NCI-H748 treated with DMSO at 0.1 percent for 48 hours (cell line): ENCODE measurements around the gene P2RY12.

ENCODE experiments used
- DNase-seq: peaks from one replicate; lab custom pipeline; 2025; lab: John Stamatoyannopoulos, UW

P2RY12 gene

DNA sequence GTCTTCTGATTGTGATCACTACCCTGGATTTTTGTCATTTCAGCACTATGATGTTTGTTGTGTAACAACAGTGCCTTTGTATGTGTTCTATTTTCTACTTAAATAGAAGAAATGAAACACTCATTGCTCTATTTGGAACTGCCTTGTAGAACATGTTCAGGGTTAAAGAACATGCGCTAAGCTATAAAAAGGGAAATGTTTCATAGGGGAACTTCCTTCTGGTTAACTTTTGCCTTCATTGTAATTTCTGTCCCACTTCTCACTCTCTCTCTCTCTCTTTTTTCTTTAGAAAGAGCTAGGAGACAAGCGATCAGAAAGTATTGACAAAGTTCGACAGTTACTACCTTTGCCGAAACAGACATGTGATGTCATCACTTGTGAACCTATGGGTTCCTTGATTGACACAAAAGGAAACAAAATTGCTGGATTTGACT, at the start of gene P2RY12:
P2RY12 (minus strand) TSS at position 13 of the 434 bp plus-strand sequence. CDS start 45,908 bp downstream, outside the sequence.
- DNase-seq = no peak

DNA sequence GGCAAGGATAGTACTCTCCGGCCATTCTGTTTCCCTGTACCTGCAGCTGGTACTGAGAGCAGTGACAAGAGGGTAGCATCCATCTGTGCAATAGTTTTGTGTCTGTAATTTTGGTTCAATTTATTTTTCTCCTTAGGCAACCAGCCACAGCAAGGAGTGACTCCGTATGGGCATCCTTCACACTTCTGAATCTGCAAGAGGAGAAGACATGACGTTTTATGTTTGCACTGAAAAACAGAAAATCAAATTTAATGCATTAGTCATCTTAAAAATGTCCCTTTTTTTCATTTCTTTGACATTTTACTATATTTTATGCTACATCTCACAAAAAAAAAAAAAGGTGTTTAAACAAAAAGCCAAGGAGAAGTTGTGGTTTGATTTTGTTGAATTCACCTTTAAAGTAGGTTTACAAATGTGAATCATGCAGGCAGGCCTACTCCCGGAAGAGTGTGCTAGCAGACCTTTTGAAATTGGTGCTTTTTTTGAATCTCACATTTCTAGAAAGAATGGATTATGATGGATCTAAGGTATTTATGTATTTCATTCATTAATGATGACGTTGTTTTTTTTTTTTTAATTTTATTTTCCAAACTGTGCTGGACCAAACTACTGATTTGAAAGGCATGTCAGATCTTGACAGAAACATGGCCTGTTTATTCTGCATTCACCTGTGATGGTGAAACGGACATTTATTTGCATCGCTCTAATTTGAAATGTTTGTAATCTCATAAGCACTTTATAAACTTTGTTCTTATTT, 48.2 kb upstream of the P2RY12 start:
- DNase-seq = no peak

DNA sequence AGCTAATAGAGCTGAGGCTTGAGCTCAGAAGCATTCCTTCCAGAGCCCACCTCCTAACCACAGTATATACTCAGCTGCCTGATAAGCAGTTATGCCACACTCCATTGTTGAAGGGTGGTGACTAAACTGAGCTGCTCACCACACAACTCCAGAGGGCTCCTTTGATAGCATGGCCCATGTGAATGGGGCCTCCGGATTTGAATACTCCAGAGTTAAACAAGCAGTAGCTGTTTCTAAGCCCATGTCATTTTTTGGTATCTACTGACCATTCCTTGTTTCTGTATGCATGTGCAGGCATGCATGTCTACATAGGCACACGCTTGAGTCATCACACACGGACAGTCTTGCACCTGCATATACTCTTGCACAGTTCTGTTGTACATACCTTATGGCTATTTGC, 47.4 kb upstream of the P2RY12 start:
- DNase-seq = no peak

DNA sequence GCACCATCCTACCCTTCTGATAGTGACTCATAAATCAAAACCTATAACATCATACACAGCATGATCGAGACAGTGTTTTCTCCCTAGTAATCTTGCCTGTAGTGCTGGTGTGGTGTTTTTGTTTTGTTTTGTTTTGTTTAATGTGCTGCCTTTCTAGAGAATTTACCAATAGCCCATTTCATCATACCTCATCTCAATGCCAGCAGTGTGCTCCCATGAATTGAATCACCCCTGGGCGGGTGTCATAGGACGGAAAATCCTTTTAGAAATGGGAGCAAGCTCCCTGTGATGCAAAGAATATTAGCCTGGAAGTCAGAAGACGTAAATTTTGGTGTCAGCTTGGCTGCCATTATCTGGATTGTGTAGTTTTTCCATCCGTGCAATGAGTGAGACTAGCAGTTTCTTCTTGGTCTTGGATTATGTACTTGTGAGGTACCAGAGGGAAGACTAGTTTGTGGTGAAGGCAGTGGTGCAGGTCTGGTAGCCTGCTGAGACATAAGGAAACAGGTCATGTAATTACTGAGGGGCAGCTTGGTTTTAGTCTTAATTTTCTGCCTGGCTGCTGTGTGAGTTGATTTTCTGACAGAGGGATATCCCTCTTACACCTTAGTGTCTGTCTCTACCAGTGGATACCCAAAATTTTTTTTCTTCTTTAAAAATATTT, 46.4 kb upstream of the P2RY12 start:
- no peak for DNase-seq

DNA sequence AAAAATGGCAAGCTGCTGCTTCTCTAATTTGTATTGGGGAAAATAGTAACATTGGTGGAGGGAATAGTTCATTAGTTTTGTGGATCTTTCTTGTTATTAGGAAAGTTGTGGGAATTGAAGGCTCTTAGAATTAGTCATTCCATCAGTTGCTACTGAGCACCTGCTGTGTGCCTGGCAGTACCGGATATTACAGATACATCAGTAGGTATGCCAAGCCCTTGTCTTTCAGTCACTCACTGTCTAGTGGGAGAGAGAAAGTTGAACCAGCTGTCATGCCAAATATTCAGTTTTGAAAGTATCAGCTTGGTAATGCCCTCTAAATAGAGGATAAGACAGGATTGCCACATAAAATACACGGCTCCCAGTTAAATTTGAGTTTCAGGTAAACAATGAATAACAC, 43.8 kb upstream of the P2RY12 start:
- no peak for DNase-seq

DNA sequence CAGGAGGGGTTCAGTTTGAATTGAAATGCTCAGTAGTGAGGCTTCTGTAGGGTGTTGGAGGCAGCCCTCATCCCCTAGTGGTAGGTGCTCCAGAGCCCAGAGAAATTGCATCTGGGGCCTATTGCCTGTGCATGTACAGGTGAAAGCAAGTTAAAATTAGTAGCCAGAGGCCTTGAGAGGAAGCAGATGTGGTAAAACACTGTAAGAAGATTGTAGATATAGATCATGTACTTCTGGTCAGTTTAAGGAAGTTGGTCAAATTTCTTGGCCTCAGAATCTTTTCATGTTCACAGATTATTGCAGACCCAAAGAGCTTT, 41.7 kb upstream of the P2RY12 start:
- DNase-seq = no peak

DNA sequence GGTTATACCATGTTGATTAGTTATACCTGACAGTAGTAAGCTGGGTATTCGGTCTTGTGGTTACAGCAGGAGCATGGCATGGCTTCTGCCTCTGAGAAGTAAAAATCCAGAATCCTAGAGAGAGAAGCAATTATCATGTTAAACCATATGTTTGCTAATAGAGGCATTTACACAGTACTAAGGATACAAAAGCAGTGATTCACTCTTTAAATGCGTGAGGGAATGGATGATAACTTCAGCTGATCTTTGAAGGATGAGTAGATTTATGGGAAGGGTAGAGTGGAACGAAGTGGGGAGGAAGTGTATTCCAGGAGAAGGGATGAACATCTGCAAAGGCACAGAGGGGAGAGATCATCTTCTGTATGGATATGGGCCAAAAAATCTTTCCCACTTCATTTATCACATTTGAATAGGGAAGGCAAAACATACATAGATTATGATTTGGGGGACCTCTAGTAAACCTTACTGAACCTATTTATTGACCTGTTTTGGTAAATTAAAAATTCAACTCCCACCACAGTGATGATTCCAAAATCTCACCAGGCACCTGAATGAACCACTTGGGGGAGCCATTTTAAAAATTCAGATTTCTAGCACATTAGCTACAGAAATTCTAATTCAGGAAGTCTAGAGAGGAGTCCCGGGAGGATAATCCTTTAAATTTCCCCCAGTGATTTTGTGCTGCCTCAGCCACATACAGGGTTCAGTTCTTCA, 41.2 kb upstream of the P2RY12 start:
- DNase-seq = no peak

DNA sequence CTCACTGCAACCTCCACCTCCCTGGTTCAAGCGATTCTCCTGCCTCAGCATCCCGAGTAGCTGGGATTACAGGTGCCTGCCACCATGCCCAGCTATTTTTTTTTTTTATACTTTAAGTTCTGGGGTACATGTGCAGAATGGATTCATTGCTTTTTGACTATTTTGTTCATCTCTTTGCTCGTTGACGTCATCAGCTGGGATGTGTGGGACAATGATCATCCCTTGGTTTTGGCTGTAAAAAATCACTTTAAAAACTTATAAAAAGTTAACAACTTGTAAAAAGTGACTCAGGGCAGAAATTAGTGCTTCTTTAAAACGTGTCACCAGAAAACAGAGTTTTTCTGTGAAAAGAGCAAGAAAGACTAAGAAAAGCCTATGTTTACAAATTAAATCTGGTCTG, 38.5 kb upstream of the P2RY12 start:
- no peak for DNase-seq

DNA sequence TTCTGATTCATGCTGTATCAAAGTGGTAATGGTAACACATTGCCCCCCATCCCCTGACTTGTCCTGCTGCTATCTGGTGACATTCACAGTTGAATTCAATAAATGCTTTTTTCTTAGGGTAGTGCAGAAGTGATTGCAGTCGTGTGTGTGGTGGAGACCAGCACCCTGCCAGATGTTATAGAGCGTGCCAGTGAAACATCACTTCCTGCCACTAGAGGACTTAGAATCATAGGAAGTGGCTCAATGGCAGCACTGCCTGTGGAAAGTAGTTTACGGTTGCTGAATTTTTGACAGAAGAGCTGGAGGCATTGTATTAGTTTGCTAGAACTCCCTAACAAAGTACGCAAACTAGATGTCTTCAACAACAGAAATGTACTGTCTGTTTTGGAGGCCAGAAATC, 37.4 kb upstream of the P2RY12 start:
- no peak for DNase-seq

DNA sequence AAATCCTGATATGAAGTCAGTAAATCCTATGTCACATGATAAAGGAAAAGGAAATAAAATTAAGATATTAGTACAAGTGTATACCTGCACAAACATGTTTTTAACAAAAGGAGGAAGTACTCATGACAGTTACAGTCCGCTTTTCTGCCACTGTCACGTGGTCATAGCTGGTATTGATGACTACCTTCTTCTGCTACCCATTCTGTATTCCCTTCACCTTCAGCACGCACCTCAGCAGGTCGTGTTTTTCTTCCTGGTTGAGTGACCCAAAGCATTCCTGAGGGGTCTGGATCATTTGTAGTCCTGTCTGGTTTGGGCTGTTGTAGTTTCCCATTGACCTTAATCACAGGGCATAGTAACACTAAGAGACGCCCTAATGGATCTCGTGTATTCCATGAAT, 35.3 kb upstream of the P2RY12 start:
- no peak for DNase-seq

DNA sequence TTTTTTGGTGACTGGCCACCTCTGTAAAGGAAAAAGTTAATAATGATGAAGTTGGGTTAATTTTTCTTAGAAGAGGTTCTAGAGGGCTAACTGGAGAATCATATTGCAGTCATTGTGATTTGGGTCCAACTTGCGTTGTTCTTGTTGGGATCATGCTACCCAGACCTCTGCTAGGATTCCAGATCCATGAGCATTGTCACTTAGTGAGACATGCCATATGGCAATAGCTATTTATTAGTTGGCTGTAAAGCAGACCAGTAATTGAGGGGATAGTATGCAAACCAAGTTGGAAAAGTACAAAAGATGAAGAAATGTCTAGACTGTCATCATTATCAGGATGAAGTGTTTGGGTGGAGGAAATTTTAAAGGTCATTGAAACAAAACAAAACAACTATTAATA, 30.7 kb upstream of the P2RY12 start:
- DNase-seq = no peak

DNA sequence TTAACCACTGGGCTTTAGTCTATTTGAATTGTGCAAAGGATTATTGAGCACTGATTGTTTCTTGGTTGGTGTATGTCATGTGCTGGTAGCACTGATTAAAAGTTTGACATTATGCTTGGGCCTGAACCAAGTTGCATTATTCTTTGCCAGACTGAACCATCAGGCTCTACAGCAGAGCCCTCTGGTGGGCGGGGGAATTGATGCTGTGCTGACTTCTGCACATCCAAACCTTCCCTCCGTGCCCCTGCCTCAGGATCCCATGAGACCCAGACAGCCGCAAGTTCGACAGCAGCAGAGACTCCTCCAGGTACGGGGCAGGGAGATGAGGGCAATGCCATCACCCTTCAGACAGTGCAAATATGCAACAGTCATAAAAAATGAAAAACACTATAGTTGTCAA, 28.4 kb upstream of the P2RY12 start:
- no peak for DNase-seq

DNA sequence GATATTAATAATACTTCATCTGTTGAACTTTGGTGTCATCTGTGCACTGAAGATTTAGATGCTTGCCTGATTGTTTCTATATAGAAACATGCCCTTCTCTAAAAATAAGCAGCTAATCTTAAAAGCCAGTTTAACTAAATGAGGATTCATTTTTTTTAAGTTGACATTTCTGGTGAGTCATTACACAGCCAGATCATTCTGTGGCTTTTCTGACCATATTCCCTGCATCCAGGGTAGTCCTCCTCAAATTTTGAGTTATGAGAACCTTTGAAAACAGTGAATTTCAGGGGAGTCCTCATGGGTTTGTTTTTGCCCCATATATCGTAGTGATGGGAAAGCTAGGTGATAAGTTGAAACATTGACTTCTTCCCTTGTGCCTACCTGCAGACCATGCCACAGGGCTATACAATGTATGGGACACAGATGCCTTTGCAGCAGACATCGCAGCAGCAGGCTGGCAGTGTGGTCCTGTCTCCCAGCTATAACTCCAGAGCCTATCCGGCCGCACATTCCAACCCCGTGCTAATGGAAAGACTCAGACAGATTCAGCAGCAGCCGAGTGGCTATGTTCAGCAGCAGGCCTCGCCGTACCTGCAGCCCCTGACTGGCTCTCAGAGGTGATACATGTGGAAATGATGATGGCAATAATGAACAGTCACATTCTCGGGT, 26.5 kb upstream of the P2RY12 start:
- DNase-seq = no peak

DNA sequence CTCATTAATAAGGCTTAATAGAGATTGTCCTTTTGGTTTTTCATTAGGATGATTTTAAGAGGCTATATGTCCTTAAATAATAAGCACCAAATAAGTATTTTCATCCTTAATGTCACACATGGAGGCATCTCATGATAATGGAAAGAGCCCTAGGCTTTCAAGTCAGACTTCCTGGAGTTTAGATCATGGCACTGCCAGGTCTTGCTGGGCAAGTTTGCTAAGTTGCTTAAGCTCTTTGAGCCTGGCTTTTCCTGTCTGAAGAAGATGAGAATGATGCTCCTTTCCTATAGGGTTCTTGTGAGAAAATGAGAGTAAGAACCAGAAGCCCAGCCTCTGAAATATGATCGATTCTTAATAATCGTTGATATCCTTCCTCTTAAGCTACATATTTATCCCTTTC, 23.4 kb upstream of the P2RY12 start:
- no peak for DNase-seq

DNA sequence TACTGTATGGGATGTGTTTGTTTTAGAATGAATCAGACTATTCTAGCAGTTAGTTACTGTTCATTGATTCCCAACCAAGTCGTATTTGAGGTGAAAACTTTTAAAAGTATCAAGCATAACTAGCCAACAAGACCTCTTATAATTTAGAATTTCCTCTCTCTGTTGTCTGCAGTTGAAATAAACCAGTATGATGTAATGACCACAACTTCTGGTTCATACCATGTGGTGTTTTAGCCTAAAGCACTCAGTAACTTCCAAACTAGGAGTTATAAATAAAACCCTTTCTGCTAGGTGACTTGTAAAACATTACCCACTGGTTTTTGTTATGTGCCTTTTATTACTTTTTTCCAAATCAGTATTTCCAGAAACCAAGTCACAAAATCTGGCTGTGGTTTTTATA, 19.8 kb upstream of the P2RY12 start:
- DNase-seq = no peak

DNA sequence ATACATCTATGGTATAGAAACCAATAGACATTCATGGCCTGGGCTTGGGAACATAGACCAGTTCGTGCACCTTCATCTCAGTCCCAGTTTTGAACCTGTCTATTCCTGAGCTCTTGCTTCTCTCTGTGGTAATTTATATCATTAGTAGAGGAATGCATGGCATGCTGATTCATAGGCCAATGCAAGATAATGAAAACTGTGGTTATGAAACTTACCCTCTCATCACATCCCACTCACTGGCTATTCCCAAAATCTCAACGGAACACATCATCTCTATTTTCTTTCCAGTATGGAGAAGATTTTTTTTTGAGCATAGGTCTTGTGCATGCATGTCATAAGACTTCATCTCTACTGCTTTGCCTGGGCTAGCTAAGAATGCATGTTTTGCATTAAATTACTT, 18.7 kb upstream of the P2RY12 start:
- no peak for DNase-seq

DNA sequence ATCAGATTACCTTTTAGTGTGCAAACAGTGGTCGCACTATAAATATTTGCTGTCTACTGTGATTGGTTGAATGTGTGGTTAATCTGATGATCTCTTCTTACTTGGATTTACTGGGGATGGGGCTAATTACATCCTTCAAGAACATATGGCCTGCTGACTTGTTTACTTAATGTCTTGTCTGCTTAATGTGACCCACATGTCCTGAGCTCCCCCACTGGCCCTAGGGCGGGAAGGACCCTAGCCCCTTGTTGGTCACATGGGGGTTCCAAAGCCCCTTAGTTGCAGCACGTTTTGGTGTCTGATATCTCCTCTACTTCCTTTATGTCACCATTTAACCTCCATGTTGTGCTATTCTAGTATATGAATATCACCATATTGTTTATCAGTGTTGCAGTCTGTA, 17.8 kb upstream of the P2RY12 start:
- DNase-seq = no peak

DNA sequence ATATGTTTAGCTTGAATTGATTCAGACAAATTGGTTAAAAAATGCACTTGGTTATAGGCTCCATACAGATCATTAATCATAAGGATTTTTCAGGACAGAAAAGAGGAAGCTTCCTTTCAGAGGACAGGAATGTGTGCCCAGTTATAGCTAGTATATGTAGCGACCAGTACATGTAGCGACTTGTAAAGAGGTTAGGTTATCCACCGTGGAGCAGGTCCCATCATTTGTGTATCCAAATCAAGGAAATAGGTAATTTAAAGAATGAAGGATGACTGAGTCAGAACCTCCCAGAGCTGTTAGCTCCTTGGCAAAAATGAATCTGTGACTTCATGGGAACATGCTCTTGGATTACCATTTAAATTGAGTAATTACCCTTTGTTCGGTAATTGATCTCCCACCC, 15.8 kb upstream of the P2RY12 start:
- DNase-seq = no peak

DNA sequence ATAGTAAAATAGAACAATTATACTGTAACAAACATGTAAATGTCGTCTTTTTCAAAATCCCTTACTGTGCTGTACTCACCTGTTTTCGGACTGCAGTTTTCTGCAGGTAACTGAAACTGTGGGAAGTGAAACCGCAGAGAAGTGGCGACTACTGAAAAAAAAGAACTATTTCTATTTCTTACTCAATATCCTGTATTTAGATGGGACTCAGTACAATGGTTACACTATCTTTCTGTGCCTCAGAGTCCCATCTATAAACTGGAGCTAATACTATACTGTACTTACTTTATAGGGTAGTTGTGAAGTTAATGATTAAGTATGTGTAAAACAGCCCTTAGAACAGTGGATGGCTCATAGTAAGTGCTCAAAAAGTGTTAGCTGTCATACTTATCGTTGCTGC, 14.3 kb upstream of the P2RY12 start:
- no peak for DNase-seq

DNA sequence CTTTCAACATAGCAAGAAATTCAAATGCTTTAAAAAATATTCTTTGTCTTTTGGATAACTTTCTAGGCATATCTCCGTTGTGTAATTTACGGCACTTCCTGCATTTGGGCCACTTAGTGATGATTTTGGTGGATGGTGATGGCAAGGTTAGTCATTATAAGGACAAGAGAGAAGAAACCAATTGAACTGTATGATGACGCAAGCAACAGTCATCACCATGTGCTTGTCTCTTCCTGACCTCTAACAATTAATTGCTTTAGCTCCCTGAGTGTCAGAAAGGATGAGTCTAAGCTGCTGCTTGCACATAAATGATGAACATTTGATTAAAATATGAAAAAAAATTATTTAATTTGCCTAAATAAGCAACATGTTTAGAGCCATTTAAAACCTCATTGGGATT, 11.3 kb upstream of the P2RY12 start:
- DNase-seq = no peak

DNA sequence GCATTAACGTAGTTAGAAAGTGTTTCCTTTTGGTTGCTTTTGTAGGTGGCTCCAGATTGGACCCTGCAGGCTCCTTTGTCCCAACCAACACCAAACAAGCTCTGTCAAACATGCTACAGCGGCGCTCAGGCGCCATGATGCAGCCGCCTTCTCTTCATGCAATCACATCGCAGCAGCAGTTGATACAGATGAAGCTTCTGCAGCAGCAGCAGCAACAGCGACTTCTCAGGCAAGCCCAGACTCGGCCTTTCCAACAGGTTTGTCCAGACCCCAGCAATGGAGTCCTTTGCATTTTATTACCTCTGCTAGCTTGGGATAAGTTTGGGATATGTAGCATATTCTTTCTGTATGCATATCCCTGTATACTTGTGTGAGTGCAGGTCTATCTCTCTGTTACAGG, 10.1 kb upstream of the P2RY12 start:
- no peak for DNase-seq

DNA sequence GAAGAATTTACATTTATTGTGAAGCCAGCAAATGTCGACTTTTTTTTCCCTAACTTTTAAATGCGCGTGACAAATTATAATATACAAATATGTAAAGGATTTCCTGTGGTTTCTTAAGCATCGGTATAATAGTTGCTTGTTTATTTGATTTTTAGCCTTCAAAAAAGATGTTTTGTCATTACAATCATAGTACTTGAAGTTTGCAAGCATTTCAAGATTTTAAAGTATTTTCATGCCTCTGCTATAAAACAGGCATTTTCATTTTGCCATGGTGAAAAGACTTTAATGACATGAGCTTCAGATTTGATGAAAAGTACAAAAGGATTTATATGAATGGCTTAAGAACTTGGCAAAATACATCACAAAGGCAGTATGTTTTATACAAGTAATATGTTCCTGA, 9.4 kb upstream of the P2RY12 start:
- no peak for DNase-seq
